NCI-H2081 treated with DMSO at 0.1 percent for 48 hours (cell line): ENCODE results near the gene CLCN7.
"Not testable (repeated sequence)": the region's sequence is repeated elsewhere in the genome, so short reads cannot be mapped to it uniquely, and the experiment has no call there.

ENCODE experiments used
- DNase-seq: peaks from one replicate; lab custom pipeline; 2025; lab: John Stamatoyannopoulos, UW

The CLCN7 gene

GRCh38 chr16:1445518-1446203 lies 29.2 kb downstream of the CLCN7 start:
- no peak for DNase-seq

GRCh38 chr16:1444730-1445517 lies 29.9 kb downstream of the CLCN7 start:
- DNase-seq = no peak

GRCh38 chr16:1443980-1444729 lies 30.7 kb downstream of the CLCN7 start, which contains the start of gene CCDC154:
Gene CCDC154, minus strand, starts transcription at chr16:1444556. Its CDS starts 234 bp downstream, at chr16:1444322.
- DNase-seq = no peak

- DNase-seq = no peak
These were observed 31.3 kb downstream of the CLCN7 start for GRCh38 chr16:1443403-1443973.

- DNase-seq = no peak
These were observed 32.1 kb downstream of the CLCN7 start for GRCh38 chr16:1442697-1443096.

- DNase-seq = no peak
These were observed 33.4 kb downstream of the CLCN7 start for GRCh38 chr16:1441391-1441829.

- not testable (repeated sequence) for DNase-seq
These were observed 35.1 kb downstream of the CLCN7 start for GRCh38 chr16:1439699-1440074.

GRCh38 chr16:1439058-1439698 lies 35.6 kb downstream of the CLCN7 start:
- DNase-seq = no peak

- no peak for DNase-seq
These were observed 36.4 kb downstream of the CLCN7 start for GRCh38 chr16:1438229-1439057.

GRCh38 chr16:1437606-1438005 lies 37.2 kb downstream of the CLCN7 start:
- no peak for DNase-seq

- DNase-seq = no peak
These were observed 38.0 kb downstream of the CLCN7 start for GRCh38 chr16:1436731-1437355.

- no peak for DNase-seq
These were observed 38.7 kb downstream of the CLCN7 start for GRCh38 chr16:1435921-1436697.

- no peak for DNase-seq
These were observed 39.9 kb downstream of the CLCN7 start for GRCh38 chr16:1434644-1435592.

- DNase-seq = no peak
These were observed 41.1 kb downstream of the CLCN7 start for GRCh38 chr16:1433756-1434155.

GRCh38 chr16:1433263-1433560 lies 41.6 kb downstream of the CLCN7 start:
- DNase-seq = no peak

GRCh38 chr16:1432388-1433262 lies 42.2 kb downstream of the CLCN7 start:
- no peak for DNase-seq

- DNase-seq = no peak
These were observed 43.1 kb downstream of the CLCN7 start for GRCh38 chr16:1431497-1432270.
